Nephron (organoid): ENCODE results near the gene AP2A1.
A peak's percentile ranks its signal among the peaks of the same experiment; 100 is the strongest.

Experiments
- H3K27ac Mint-ChIP-seq, 3 experiments: 2 replicates each; pipeline ENCODE4 v1.8.0; 2020; ENCODE audit warnings: mixed read lengths in 3 of 3, mild to moderate bottlenecking in 2 of 3, moderate library complexity in 1 of 3
- H3K27me3 Mint-ChIP-seq: 2 replicates; pipeline ENCODE4 v1.8.0; 2021; ENCODE audit warnings: low read depth, mild to moderate bottlenecking, moderate library complexity, mixed read lengths
- H3K36me3 Mint-ChIP-seq: 2 replicates; pipeline ENCODE4 v1.8.0; 2020; ENCODE audit warnings: low read depth, mixed read lengths
- H3K4me1 Mint-ChIP-seq: 2 replicates; pipeline ENCODE4 v1.8.0; 2020; ENCODE audit warnings: mixed read lengths
- H3K4me3 Mint-ChIP-seq, 3 experiments: 2 replicates each; pipeline ENCODE4 v1.8.0; 2020; ENCODE audit warnings: mild to moderate bottlenecking in 3 of 3, mixed read lengths in 3 of 3, moderate library complexity in 2 of 3
- H3K9me3 Mint-ChIP-seq: 2 replicates; pipeline ENCODE4 v1.8.0; 2020; ENCODE audit warnings: mixed read lengths
- CTCF ChIP-seq, 3 experiments: fragments of 200-600 bp; sonication (generic); IDR thresholded peaks; one replicate each; pipeline ENCODE4 v1.5.0; 2021; ENCODE audit warnings: antibody characterized with exemption in 3 of 3; ENCODE audit not compliant: unreplicated experiment in 3 of 3

Gene AP2A1

DNA sequence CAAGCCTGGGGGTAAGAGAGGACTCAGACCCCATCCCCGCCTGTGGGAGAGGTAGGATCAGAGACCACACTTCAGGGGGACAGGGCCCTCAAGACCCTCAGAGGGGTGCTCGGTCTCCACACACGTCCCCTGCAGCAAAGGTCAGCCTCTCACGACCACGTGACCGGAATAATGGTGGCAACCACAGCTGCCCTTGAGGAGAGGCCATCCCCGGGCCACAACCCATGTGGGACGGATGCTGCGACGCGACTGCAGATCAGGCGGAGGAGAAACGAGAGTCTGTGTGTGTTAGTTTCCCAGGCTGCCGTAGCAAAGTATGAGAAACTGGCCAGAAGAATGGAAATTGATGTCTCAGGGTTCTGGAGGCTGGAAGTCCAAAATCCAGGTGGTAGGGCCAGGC is 60.2 kb downstream of the AP2A1 start:
- Mint-ChIP-seq H3K27ac (peak overlapping the region in 1 of 3 experiments; percentile 28), H3K4me3 (no peak overlapping the region), H3K9me3 (no peaks in the 10 kb centered on the region), H3K4me1 (peaks cover 11% of the 10 kb centered on the region), H3K27me3 (no peaks in the 10 kb centered on the region), H3K36me3 (peaks cover 26% of the 10 kb centered on the region)
- no peak for TF ChIP-seq CTCF (IDR thresholded peaks at IDR 0.05; ENCODE audit: unreplicated experiment in 3 of 3)

- no peak for TF ChIP-seq CTCF (IDR thresholded peaks at IDR 0.05; ENCODE audit: unreplicated experiment in 3 of 3)
- Mint-ChIP-seq H3K4me3 (no peak overlapping the region), H3K27me3 (no peaks in the 10 kb centered on the region), H3K9me3 (no peaks in the 10 kb centered on the region), H3K27ac (no peak overlapping the region), H3K4me1 (peaks cover 6% of the 10 kb centered on the region), H3K36me3 (peaks cover 32% of the 10 kb centered on the region)
These were observed 62.4 kb downstream of the AP2A1 start for GRCh38 chr19:49829200-49829599.

DNA sequence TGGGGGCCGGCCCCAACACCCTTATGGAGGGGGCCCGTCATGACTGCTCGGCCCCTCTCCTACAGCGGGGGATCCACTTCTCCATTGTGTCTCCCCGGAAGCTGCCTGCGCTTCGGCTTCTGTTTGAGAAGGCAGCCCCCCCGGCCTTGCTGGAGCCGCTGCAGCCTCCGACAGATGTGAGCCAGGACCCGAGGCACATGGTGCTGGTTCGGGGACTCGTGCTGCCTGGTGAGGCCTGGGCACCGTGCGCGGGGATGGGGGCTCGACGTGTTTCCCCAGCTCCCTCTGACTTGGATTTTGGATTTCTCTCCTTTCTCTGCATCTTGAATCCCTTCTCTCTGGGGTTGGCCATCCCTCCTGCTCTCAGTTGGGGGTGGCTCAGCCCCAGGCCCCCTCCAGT is 62.9 kb downstream of the AP2A1 start:
- no peak for TF ChIP-seq CTCF (IDR thresholded peaks at IDR 0.05; ENCODE audit: unreplicated experiment in 3 of 3)
- H3K27me3 Mint-ChIP-seq: no peaks in the 10 kb centered on the region
- H3K36me3 Mint-ChIP-seq: peaks cover 35% of the 10 kb centered on the region
- no peak overlapping the region for H3K27ac Mint-ChIP-seq
- no peak overlapping the region for H3K4me3 Mint-ChIP-seq
- H3K4me1 Mint-ChIP-seq: peaks cover 6% of the 10 kb centered on the region
- H3K9me3 Mint-ChIP-seq: no peaks in the 10 kb centered on the region

- H3K27ac Mint-ChIP-seq: no peak overlapping the region
- no peak for TF ChIP-seq CTCF (IDR thresholded peaks at IDR 0.05; ENCODE audit: unreplicated experiment in 3 of 3)
- H3K4me3 Mint-ChIP-seq: no peak overlapping the region
- H3K4me1 Mint-ChIP-seq: peaks cover 6% of the 10 kb centered on the region
- no peaks in the 10 kb centered on the region for H3K27me3 Mint-ChIP-seq
- H3K36me3 Mint-ChIP-seq: peaks cover 41% of the 10 kb centered on the region
- H3K9me3 Mint-ChIP-seq: no peaks in the 10 kb centered on the region
These were observed 64.0 kb downstream of the AP2A1 start for GRCh38 chr19:49830766-49831165.

DNA sequence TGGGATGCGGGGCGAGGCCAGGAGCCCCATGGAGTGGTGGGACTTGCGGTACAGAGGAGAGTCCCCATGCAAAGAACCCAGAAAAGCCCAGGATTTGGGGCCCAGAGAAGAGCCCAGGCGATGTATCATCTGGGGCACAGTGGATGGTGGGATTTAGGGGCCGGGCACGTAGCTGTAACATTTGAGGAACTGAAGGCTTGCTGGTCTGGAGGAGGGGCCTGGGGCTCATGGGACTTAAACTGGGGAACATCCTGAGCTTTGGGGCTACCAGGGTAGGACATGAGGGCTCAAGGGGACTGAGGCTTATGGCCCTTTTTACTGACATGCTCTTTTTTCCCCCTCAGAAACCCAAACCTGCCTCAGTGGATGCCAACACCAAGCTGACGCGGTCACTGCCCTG is 64.8 kb downstream of the AP2A1 start:
- Mint-ChIP-seq H3K4me3 (no peak overlapping the region), H3K36me3 (peaks cover 38% of the 10 kb centered on the region), H3K4me1 (peaks cover 1% of the 10 kb centered on the region), H3K9me3 (no peaks in the 10 kb centered on the region), H3K27ac (no peak overlapping the region), H3K27me3 (no peaks in the 10 kb centered on the region)
- no peak for TF ChIP-seq CTCF (IDR thresholded peaks at IDR 0.05; ENCODE audit: unreplicated experiment in 3 of 3)

DNA sequence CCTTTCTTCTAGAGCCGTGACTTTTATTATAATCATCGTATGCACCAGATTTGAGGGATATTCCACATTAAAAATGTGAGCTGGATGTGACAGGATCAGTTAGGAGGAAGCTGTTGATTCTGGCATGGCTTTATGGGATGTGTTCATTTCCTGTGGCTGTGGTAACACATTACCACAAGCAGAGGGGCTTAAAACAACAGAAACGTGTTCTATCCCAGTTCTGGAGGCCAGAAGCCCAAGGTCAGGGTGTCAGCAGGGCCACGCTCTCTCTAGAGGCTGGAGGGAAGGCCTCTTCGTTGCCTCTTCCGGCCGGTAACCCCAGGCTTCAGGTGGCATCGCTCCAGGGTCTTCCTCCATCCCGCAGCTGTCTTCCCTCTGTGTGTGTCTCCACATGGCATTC is 65.8 kb downstream of the AP2A1 start:
- no peaks in the 10 kb centered on the region for H3K27me3 Mint-ChIP-seq
- H3K27ac Mint-ChIP-seq: no peak overlapping the region
- no peaks in the 10 kb centered on the region for H3K9me3 Mint-ChIP-seq
- H3K36me3 Mint-ChIP-seq: peaks cover 38% of the 10 kb centered on the region
- no peak for TF ChIP-seq CTCF (IDR thresholded peaks at IDR 0.05; ENCODE audit: unreplicated experiment in 3 of 3)
- no peaks in the 10 kb centered on the region for H3K4me1 Mint-ChIP-seq
- no peak overlapping the region for H3K4me3 Mint-ChIP-seq
